DOHH2 (cell line): ENCODE results near the gene ADRA2A.

ENCODE experiments used
- H3F3A ChIP-seq: fragments of 200-600 bp; sonication (generic), shearing (Covaris generic); 2 replicates; pipeline ENCODE4 v1.6.0; 2016; ENCODE audit warnings: antibody characterized with exemption, mild to moderate bottlenecking; ENCODE audit not compliant: control insufficient read depth, insufficient read depth
- H3K27ac ChIP-seq: fragments of 200-600 bp; sonication (generic); 2 replicates; pipeline ENCODE4 v1.5.1; 2014; ENCODE audit warnings: low read depth, mild to moderate bottlenecking, low read length, moderate library complexity
- H3K27me3 ChIP-seq: fragments of 200-600 bp; sonication (generic); 2 replicates; pipeline ENCODE4 v1.6.1; 2014; ENCODE audit warnings: mild to moderate bottlenecking, low read length, mixed read lengths; ENCODE audit not compliant: control insufficient read depth
- H3K36me3 ChIP-seq: fragments of 200-600 bp; sonication (generic); 2 replicates; pipeline ENCODE4 v1.6.1; 2014; ENCODE audit warnings: mild to moderate bottlenecking, low read length, moderate library complexity, mixed read lengths; ENCODE audit not compliant: control insufficient read depth
- H3K4me1 ChIP-seq: fragments of 200-600 bp; sonication (generic); 2 replicates; pipeline ENCODE4 v1.6.1; 2014; ENCODE audit warnings: mild to moderate bottlenecking, low read length, mixed read lengths; ENCODE audit not compliant: control insufficient read depth
- H3K4me2 ChIP-seq: fragments of 200-600 bp; sonication (generic); 2 replicates; pipeline ENCODE4 v1.6.0; 2014; ENCODE audit warnings: mild to moderate bottlenecking, low read length, moderate library complexity
- H3K4me3 ChIP-seq: fragments of 200-600 bp; sonication (generic); 2 replicates; pipeline ENCODE4 v1.5.1; 2014; ENCODE audit warnings: mild to moderate bottlenecking, low read length, mixed read lengths
- H3K79me2 ChIP-seq: fragments of 200-600 bp; sonication (generic); 2 replicates; pipeline ENCODE4 v1.6.1; 2014; ENCODE audit warnings: mild to moderate bottlenecking, low read length, mixed read lengths; ENCODE audit not compliant: control insufficient read depth
- H3K9me2 ChIP-seq: fragments of 200-600 bp; sonication (generic); replicated peaks from 2 replicates; pipeline ENCODE4 v1.6.1; 2014; ENCODE audit warnings: mild to moderate bottlenecking, low read length, mixed read lengths; ENCODE audit not compliant: control insufficient read depth
- H3K9me3 ChIP-seq: fragments of 200-600 bp; sonication (generic); 2 replicates; pipeline ENCODE4 v1.6.1; 2014; ENCODE audit warnings: antibody characterized with exemption, low read length, mixed read lengths; ENCODE audit not compliant: control insufficient read depth, insufficient read depth
- H4K20me1 ChIP-seq: fragments of 200-600 bp; sonication (generic); 2 replicates; pipeline ENCODE4 v1.6.0; 2014; ENCODE audit warnings: low read depth, mild to moderate bottlenecking, antibody characterized with exemption, low read length, moderate library complexity; ENCODE audit not compliant: control insufficient read depth, insufficient read depth
- CTCF ChIP-seq: fragments of 200-600 bp; sonication (generic); IDR thresholded peaks from one replicate; pipeline ENCODE4 v1.5.1; 2014; ENCODE audit warnings: antibody characterized with exemption, mild to moderate bottlenecking, low read depth, low read length; ENCODE audit not compliant: poor library complexity, severe bottlenecking
- EZH2phosphoT487 ChIP-seq: fragments of 200-600 bp; sonication (generic); IDR thresholded peaks from 2 replicates; pipeline ENCODE4 v1.6.1; 2017; ENCODE audit warnings: borderline replicate concordance, mild to moderate bottlenecking, antibody characterized with exemption, low read length, moderate library complexity, mixed read lengths

Gene ADRA2A

GRCh38 chr10:111102359-111102837 lies 25.6 kb downstream of the ADRA2A start:
- Histone ChIP-seq H3K4me2 (no peak overlapping the region), H3K4me3 (no peak overlapping the region), H3K4me1 (no peaks in the 10 kb centered on the region), H3K36me3 (no peaks in the 10 kb centered on the region), H3F3A (no peaks in the 10 kb centered on the region), H3K9me3 (no peaks in the 10 kb centered on the region), H3K27ac (no peak overlapping the region), H4K20me1 (no peaks in the 10 kb centered on the region), H3K9me2 (no peaks in the 10 kb centered on the region), H3K27me3 (no peaks in the 10 kb centered on the region; the same call in 1 of the 2 replicates), H3K79me2 (no peaks in the 10 kb centered on the region)
- TF ChIP-seq EZH2phosphoT487: no peak
- no peak for TF ChIP-seq CTCF

GRCh38 chr10:111103196-111103840 lies 26.5 kb downstream of the ADRA2A start:
- Histone ChIP-seq H3K4me3 (no peak overlapping the region), H4K20me1 (no peaks in the 10 kb centered on the region), H3K27ac (no peak overlapping the region), H3K27me3 (no peaks in the 10 kb centered on the region; the same call in 1 of the 2 replicates), H3K9me2 (no peaks in the 10 kb centered on the region), H3K79me2 (no peaks in the 10 kb centered on the region), H3K4me1 (no peaks in the 10 kb centered on the region), H3K36me3 (no peaks in the 10 kb centered on the region), H3K4me2 (no peak overlapping the region), H3F3A (no peaks in the 10 kb centered on the region), H3K9me3 (no peaks in the 10 kb centered on the region)
- TF ChIP-seq CTCF (no peak), EZH2phosphoT487 (no peak)

GRCh38 chr10:111104811-111105210 lies 28.0 kb downstream of the ADRA2A start:
- no peaks in the 10 kb centered on the region for H3K79me2 ChIP-seq

More at GRCh38 chr10:111104811-111105210, 28.0 kb downstream of the ADRA2A start:
- H3K4me3 ChIP-seq: no peak overlapping the region
- no peak overlapping the region for H3K4me2 ChIP-seq
- no peaks in the 10 kb centered on the region for H4K20me1 ChIP-seq
- no peak overlapping the region for H3K27ac ChIP-seq
- H3K9me3 ChIP-seq: no peaks in the 10 kb centered on the region
- H3K9me2 ChIP-seq: no peaks in the 10 kb centered on the region
- no peaks in the 10 kb centered on the region for H3F3A ChIP-seq
- no peaks in the 10 kb centered on the region for H3K36me3 ChIP-seq
- TF ChIP-seq CTCF (no peak), EZH2phosphoT487 (no peak)
- no peaks in the 10 kb centered on the region for H3K4me1 ChIP-seq
- H3K27me3 ChIP-seq: no peaks in the 10 kb centered on the region
